HL-60 (cell line): ENCODE measurements around the gene NBPF3.
"Not testable (repeated sequence)": the region's sequence is repeated elsewhere in the genome, so short reads cannot be mapped to it uniquely, and the experiment has no call there.

Experiments used
- DNase-seq, 2 experiments: peaks; one replicate each; pipeline ENCODE4 v3.0.0-alpha.2; 2010 to 2020; ENCODE audit warnings: low read depth in 1 of 2, low spot score in 1 of 2
- H3K27ac ChIP-seq: fragments of 250-450 bp; sonication (Bioruptor Pico); replicated peaks from 2 replicates; pipeline ENCODE4 v1.5.1; 2020; ENCODE audit warnings: mild to moderate bottlenecking, moderate library complexity
- H3K27me3 ChIP-seq: fragments of 250-450 bp; sonication (Bioruptor Pico); 2 replicates; pipeline ENCODE4 v1.5.1; 2021; ENCODE audit warnings: mild to moderate bottlenecking, moderate library complexity; ENCODE audit not compliant: insufficient read depth, poor library complexity, severe bottlenecking
- H3K4me3 ChIP-seq: replicated peaks from 2 replicates; pipeline ENCODE4 v1.5.1; 2011; ENCODE audit warnings: mild to moderate bottlenecking, control low read depth, low read length; ENCODE audit not compliant: insufficient read depth
- CTCF ChIP-seq: IDR thresholded peaks from one replicate; pipeline ENCODE4 v1.5.1; 2011; ENCODE audit warnings: low read length, control low read depth, inconsistent platforms; ENCODE audit not compliant: insufficient read depth
- GABPA ChIP-seq: IDR thresholded peaks from 2 replicates; pipeline ENCODE4 v1.6.1; 2012; ENCODE audit warnings: low read depth
- POLR2AphosphoS5 ChIP-seq: IDR thresholded peaks from 2 replicates; pipeline ENCODE4 v1.6.1; 2012; ENCODE audit warnings: low read depth
- REST ChIP-seq: IDR thresholded peaks from 2 replicates; pipeline ENCODE4 v1.6.1; 2012; ENCODE audit warnings: low read depth; ENCODE audit not compliant: insufficient replicate concordance
- SPI1 ChIP-seq: IDR thresholded peaks from 2 replicates; pipeline ENCODE4 v1.6.1; 2012; ENCODE audit warnings: low read depth, mild to moderate bottlenecking, borderline replicate concordance

NBPF3 gene

GRCh38 chr1:21517660-21518480 lies 77.9 kb downstream of the NBPF3 start:
- no peaks in the 10 kb centered on the region for H3K27me3 ChIP-seq
- H3K27ac ChIP-seq = no peak overlapping the region
- TF ChIP-seq CTCF (no peak), GABPA (no peak), REST (no peak), POLR2AphosphoS5 (no peak)
- no peak for DNase-seq
- no peak overlapping the region for H3K4me3 ChIP-seq

- no peak for TF ChIP-seq REST
- H3K27me3 ChIP-seq = no peaks in the 10 kb centered on the region
- no peak for DNase-seq
- H3K27ac ChIP-seq = no peak overlapping the region
- H3K4me3 ChIP-seq = no peak overlapping the region
Observed at GRCh38 chr1:21518774-21519455, 79.0 kb downstream of the NBPF3 start.

GRCh38 chr1:21519486-21520070 lies 79.6 kb downstream of the NBPF3 start:
- not testable (repeated sequence) for H3K4me3 ChIP-seq, H3K27me3 ChIP-seq, H3K27ac ChIP-seq, DNase-seq

- TF ChIP-seq CTCF (no peak), SPI1 (no peak), REST (no peak), POLR2AphosphoS5 (no peak), GABPA (no peak)
- Histone ChIP-seq H3K4me3 (no peak overlapping the region), H3K27me3 (no peaks in the 10 kb centered on the region), H3K27ac (no peak overlapping the region)
- DNase-seq = no peak
Observed at GRCh38 chr1:21520899-21521716, 81.2 kb downstream of the NBPF3 start.
